Hematopoietic multipotent progenitor cell treated with erythropoietin and hydrocortisone succinate and interleukin-3 and kit ligand, for 6 days (in vitro differentiated cells): ENCODE data around the gene RASGRP4.
"Not testable (repeated sequence)": the region's sequence is repeated elsewhere in the genome, so short reads cannot be mapped to it uniquely, and the experiment has no call there.

Experiments
- DNase-seq: peaks from one replicate; pipeline ENCODE4 v3.0.0-alpha.2; 2015

RASGRP4 gene

DNA sequence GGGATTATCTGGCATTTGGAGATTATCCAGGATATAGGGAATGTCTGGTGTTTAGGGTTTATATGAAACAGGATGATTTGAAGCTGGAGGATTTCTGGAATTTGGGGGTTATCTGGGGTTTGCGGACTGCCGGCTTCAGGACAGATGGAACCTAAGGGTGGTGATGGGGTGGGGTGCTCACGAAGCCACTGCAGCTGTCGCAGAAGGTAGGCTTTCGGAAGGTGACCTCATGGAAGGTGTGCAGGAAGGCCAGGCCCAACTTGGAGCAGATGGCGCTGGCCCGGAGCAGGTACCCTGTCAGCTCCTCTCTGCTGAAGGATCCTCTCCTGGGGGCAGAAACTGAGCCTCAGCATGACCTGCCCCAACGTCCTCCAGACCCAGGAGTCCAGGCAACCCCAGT lies 13.5 kb downstream of the RASGRP4 start:
- no peak for DNase-seq

DNA sequence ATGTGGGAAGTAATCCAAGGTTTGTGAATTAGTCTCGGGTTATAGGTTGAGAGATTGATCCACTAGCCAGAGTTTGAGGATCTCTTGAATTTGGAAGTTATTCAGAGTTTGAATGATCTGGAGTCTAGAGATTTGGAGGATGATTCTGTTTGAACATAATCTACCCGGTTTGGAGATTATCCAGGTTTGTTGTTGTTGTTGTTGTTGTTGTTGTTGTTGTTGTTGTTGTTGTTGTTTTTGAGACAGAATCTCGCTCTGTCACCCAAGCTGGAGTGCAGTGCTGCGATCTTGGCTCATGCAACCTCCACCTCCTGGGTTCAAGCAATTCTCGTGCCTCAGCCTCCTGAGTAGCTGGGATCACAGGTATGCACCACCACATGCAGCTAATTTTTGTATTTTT lies 14.1 kb downstream of the RASGRP4 start:
- not testable (repeated sequence) for DNase-seq

DNA sequence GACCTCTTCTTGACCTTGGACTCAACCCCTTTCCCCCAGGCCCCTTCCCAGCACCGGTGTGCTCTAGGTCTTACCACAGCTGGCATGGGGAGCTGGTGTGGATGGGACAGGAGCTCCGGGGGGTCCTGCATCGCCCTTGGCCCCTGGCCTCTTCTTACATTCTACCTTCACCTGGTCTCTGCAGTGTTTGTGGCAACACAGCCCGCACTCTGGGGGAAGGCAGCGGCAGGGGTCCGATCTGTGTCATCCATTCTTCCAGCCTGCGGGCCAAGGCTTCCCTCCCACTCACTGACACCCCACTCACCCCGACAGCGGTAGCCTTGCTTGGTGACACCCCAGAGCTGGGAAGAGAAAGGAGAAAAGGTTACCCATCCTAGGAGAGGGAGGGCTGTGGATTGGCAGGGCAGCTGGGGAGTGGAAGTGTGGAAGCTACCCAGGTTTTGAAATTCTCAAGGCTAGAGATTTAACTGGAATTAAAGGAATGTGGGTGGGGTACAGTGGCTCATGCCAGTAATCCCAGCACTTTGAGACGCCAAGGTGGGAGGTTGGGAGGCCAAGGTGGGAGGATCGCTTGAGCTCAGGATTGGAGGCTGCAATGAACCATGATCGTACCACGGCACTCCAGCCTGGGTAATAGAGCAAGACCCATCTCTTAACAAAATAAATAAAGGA lies 14.8 kb downstream of the RASGRP4 start:
- DNase-seq: no peak

DNA sequence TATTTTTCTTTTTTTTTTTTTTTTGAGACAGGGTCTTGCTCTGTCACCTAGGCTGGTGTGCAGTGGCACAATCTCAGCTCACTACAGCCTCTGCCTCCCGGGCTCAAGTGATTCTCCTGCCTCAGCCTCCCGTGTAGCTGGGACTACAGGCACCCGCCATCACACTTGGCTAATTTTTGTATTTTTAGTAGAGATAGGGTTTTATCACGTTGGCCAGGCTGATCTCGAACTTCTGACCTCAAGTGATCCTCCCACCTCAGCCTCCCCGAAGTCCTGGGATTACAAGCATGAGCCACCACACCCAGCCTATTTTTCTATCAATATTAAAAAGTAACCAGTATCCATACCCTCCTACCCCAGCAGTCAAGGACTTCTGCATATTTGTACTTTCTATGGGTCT lies 15.6 kb downstream of the RASGRP4 start:
- DNase-seq: not testable (repeated sequence)

DNA sequence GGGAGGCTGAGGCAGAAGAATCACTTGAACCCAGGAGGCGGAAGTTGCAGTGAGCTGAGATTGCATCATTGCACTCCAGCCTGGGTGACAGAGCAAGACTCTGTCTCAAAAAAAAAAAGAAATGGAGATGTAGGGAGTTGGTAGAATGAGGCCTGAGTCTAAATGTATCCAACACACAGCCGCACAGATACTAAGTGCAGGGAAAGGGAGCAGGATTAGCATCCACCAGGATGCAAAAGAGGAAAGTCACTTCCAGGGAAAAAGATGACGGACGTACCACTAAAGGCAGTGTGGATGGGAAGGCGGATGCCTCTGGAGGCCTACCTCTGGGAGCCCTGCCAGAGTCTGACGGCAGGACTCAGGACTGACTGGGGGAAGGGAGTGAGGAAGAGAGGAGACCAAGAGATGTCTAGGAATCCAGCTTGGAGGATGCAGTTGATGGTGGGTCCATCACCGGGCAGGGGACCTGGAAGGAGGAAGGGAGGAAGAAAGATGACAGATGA lies 16.3 kb downstream of the RASGRP4 start:
- DNase-seq: no peak

DNA sequence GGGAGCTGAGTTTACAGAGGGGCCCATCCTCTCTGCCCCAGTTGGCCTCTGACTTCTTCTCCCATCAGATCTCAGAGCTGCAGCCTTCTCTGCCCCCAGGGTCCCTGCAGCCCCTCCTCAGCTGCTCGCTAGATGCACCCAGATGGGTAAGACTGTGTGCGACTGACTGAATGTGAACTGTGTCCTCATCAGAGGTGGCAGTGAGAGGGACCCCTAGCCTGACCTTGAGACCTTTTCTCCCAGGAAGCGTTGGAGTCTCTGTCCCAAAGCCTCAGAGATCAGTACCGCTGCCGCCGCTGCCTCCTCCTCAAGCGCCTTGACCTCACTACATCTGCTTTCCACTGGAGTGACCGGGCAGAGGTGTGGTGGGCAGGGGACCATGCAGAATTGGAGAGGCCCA lies 20.7 kb downstream of the RASGRP4 start:
- DNase-seq: no peak

DNA sequence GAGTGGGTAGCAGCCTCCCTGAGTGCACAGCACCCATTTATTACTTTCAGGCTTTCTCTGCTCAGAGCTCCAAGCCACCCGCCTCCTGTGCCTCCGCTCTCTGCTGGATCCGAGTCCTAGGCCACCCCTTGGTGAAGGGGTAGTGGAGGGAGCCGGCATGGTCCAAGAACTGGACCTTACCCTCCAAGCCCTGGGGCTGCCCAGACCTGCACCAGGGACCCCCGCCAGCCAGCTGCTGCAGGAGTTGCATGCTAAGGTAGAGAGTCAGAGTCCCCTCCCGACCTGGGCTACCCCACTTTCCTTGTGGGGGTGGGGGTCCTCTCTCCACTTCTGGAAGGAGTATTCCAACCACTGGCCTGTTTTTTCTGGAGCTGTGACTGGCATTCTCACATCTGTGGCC lies 21.2 kb downstream of the RASGRP4 start:
- DNase-seq: no peak

DNA sequence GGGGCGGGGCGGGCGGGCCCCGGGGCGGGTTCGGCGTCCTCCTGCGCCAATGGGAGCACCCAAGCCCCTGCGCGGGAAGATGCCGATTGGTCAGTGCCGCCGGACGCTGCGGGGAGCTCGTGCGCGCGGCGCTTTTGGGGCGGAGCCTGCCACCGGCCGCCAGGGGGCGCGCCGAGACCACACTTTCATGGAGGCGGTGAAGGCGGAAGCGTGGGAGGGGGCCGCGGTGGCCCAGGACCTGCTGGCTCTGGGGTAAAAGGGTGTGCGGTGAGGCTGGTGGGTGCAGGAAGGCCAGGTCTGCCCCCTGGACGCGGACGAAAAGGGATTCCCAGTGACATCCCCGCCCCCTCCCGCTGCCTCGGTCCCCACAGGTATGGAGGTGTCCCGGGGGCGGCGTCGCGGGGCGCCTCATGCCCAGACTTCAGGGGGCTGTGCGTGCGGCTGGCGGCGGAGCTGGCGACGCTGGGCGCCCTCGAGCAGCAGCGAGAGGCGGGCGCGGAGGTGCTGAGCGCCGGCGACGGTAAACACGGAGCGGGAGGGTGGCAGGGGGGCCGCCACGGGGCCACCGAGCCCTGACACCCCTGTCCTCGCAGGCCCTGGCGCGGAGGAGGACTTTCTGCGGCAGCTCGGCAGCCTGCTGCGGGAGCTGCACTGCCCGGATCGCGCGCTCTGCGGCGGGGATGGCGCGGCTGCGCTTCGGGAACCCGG lies 22.9 kb downstream of the RASGRP4 start, which contains the start of gene FAM98C:
Gene FAM98C (plus strand): TSS at position 127 of the 708 bp plus-strand sequence. CDS start 61 bp downstream, at position 188.
- peak; percentile 97 for DNase-seq

DNA sequence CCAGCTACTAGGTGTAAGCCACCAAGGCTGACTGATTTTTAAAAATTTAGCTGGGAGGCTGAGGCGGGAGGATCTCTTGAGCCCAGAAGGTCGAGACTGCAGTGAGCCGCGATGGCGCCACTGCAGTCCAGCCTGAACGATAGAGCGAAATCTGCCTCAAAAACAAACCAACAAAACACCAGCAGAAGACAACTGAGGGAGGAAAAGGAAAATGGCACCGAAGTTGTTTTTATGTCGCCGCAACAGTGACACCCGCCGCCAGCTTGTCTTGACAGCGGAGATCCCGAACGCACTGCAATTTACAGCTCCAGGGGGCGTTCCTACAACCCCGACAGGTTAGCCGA lies 23.4 kb downstream of the RASGRP4 start:
- no peak for DNase-seq

DNA sequence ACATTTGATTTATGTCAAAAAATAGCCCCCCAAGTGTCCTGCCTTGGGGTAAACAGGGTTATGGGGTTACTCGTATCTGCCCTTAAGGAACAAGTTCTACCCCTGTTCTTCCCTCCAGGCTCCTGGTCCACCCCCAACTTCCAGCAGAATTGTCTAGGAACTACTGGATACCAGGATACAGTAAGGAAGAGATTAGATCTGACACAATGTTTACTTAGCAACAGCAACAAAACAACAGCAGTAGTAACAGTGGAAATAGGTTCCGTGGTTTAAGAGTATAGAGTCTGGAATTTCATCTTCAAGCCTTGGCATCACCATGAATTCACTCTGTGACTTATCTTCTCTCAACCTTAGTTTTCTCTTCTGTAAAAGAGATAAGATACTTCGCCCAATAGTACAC lies 24.9 kb downstream of the RASGRP4 start:
- DNase-seq: no peak

DNA sequence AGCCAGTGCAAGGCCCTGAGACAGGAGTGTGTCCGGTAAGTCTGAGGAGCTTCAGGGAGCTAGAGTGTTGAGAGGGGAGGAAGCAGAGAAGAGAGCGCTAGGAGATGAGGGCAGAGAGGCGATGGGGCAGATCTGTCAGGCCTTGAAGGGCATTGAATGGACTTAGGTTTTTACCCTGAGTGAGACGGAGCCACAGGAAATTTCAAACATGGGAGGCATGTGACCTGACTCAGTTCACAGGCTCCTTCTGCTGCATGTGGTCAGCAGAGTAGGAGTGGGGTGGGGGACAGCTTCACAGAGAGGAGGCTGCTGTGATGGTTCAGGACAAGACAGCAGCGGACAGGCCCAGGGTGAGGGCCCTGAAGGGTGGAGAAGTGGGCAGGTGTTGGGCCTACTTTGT lies 25.7 kb downstream of the RASGRP4 start:
- DNase-seq: no peak

DNA sequence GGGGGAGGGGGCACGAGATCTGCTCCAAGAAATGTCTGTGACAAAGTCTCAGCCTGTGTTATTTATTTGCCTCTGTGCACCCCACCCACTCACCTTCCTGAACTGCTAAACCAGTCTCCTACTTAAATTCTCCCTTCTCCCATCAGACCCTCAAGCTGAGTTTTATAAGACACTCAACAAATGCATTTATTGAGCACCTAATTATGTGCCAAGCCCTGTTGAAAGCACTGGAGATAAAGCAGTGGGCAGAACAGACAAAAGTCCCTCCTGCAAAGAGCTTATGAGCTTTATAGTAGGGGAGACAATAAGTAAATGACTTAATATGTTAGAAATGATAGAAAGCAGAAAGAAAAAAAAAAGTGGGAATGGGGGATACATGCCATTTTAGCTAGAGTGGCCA lies 26.5 kb downstream of the RASGRP4 start:
- DNase-seq: no peak

DNA sequence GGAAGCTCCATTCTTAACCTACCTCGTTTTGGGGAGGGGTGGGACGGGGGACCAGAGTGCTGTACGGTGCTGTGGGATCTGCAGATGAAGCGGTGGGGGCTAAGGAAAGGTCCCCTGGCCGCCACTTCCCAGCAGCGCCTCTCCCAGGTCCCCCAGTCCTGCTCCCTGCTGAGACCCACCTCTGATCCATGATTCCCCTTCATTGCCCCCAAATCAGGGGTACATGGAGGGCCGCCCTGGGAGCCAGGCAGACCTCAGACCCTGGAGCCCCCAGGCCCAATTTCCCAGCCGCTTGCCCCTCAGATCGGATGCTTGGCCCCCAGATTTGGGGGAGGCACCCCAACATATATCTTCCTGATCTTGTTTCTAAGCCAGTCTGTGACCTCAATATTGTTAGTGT lies 26.9 kb downstream of the RASGRP4 start:
- no peak for DNase-seq

DNA sequence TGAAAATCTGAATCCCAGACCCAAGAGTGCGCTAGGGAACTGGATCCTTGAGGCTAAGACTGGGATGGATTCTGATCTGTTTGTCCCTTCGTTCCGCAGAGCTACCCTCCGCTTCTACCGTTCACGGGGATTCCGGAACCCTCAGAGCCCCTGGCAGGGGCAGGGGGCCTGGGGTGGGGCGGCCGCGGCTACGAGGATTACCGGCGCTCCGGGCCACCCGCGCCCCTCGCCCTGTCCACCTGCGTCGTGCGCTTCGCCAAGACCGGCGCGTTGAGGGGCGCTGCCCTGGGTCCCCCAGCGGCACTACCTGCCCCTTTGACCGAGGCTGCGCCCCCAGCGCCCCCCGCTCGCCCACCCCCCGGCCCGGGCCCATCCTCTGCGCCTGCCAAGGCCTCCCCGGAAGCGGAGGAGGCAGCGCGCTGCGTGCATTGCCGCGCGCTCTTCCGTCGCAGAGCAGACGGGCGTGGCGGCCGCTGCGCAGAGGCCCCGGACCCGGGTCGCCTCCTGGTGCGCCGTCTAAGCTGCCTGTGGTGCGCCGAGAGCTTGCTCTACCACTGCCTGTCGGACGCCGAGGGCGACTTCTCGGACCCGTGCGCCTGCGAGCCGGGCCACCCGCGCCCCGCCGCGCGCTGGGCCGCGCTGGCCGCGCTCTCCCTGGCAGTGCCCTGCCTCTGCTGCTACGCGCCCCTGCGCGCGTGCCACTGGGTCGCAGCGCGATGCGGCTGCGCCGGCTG lies 30.5 kb downstream of the RASGRP4 start:
- DNase-seq: peak; percentile 32

DNA sequence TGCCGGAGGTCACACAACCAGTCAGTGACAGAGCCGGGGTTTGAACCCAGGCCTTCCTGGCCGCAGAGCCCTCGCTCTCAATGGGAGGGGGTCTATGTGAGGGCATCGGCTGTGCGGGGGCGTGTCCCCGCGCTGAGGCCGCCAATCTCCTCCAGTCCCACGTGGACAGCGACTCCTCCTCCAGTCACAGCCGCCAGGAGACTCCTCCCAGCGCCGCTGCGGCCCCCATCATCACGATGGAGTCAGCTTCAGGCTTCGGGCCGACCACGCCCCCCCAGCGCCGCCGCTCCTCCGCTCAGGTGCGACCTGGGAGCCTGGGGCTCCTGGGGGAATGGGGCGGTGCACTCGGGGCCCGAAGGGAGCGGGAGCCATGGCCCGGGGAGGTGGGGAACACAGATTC lies 31.5 kb downstream of the RASGRP4 start:
- DNase-seq: peak; percentile 75

DNA sequence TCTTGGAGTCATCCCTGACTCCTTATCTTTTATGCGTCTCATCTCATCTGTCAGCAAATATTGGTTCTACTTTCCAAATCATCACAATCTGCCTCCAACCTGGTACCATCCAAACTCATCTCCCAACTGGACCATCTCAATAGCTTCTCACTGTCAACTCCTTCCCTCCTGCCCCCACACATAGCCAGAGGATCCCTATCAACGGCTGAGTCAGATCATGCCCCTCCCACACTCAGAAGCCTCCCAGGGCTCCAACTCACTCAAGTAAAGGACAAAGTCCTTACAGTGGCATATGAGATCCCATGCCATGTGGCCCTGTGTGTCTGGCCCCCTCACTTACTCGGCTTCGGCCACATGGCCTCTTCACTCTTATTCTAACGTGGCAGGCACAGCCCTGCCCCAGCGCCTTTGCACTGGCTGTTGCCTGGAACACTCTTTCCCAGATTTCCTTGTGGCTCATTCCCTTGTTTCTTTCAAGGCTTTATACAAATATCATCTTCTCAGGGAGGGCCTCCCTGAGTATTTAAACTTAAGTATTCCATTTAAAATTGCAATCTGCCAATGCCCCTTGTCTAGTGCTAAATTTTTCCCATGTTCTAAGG lies 33.2 kb downstream of the RASGRP4 start:
- DNase-seq: peak; percentile 65

DNA sequence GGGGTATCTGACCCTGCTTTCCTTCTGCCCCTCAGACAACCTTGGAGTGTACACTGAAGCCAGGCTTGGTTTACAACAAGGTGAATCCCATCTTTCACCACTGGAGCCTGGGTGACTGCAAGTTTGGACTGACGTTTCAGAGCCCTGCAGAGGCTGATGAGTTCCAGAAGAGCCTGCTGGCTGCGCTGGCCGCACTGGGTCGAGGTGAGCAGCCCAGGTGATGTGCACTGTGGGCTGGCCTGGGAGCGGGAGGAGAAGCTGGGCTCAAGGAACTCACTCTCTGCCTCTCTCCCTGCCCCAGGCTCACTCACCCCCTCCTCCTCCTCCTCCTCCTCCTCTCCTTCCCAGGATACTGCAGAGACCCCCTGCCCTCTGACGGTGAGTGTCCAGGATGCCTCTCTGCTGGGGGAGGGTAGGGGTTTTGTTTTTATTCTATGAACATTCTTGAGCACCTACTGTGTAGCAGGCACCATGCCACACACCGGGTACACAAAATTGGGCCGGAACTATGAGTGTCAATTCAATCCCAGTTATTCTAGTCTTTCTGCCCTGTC lies 34.0 kb downstream of the RASGRP4 start:
- no peak for DNase-seq

DNA sequence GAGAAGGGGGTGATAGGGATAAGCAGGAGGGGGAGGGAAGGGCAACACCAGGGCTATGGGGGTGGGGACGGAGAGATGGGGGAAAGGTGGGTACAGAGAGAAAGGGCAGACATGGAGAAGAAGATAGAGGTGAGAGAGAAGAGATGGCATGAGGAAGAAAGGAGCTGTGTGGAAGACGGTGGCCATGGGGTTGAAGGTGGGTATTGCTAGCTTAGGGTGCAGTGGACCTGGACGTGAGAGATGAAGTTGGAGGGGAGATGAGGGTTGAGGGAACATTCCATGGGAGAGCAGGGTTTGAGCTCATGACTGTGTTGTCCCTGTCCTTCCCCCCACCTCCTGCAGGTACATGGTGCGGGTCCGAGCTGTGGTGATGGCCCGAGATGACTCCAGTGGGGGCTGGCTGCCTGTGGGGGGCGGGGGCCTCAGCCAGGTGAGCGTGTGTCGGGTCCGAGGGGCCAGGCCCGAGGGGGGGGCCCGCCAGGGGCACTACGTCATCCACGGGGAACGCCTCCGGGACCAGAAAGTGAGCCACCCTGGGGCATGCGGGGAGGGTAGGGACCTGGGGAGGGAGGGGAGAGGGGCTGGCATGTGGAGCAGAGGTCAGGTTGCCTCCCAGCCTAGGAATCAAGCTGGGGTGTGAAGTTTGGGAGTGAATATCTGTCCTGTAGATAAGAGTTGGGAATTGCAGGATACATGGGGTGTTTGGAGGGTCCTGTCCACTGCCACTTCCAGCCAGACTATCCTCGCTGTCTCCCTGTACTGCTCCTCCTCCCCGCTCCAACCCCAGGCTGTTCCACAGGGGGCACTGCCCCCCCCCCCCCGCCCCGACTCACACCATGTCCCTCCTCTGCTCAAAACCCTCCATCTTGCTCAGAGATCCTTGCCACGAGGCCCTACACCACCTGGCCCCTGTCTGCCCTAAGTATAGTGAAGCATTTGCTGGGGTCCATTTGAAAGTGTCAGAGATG lies 35.8 kb downstream of the RASGRP4 start:
- DNase-seq: no peak

DNA sequence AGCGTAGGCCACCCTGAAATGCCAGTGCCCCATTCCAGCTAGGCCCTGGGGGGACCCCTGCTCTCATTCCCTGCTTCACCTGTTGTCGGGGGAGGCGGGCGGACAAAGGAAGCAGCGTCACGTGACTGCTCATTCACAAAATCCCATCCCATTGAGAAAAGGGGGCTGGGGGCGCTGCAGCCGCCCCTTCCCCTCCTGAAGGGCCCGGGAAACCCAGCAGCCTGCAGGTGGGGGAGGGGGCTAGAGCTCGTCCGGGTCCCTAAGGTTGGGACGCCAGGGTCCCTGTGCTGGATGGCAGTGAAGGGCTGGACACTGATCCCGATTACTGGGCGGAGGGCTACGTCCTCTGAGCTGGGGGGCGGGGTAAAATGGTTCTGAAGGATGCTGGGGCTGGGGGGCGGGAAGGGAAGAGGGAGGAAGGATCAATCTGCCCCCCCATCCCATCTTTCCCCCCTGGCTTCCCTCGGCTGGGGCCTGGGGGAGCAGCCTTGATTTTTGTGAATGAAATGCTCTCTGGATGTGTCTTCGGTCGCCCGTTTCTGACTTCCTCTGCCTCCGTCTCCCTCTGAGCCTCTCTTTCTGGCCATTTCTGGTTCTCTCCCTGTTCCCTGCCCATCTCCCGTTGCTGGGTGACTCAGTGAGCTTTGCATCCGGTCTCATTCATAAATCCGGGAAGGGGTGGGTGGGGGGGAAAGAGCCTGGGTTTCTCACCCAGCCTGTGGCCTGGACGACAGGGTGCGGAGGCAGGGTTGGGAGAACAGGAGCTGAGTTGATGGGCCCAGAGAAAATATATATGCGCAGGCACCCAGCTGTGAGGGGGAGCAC lies 36.7 kb downstream of the RASGRP4 start:
- DNase-seq: no peak

DNA sequence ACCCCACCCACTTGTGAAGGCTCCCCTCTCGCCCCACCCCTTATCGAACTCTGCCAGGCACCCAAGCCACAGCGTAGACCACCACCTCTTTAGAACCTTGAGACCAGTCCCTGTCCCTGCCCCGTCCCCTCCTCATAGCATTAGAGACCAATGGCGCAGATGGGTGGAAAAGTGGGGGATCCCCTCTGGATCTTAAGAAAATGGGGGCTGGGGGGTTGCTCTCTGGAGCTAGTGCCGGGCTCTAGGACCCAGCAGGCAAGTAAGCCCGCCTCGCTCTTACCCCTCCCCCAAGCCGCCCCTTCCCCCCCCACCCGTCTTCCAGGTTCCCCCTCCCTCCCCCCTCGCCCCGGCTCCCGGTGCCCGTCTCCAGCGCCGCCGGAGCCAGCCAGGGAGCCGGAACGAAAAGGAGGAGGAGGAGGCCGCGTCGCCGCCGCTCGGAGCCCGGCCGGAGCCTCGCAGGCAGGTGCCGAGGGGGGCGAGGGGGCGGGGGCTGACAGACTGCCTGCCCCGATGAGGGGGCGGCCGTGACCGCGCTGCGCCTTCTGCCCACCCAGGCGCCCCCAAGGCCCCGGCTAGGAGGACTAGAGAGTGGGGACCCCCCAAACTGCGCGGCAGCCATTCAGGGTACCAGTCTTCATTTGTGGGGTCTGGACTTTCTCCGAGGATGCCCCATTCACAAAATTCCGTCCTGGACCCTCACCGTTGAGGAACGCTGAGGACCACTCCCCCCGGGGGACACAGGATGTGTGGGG lies 37.5 kb downstream of the RASGRP4 start, which contains the start of gene SPRED3:
Gene SPRED3 (plus strand): TSS at position 349 of the 752 bp plus-strand sequence. CDS start 1,606 bp downstream, outside the sequence.
- no peak for DNase-seq
